Stimulated activated effector memory CD8-positive, alpha-beta T cell treated with anti-CD3 and anti-CD28 coated beads, Interleukin-12 subunit alpha, Interleukin-12 subunit beta, amount 100 ng/mL, for 72 hours (primary cell): ENCODE measurements around the gene PPP2R3A.

Source experiments
- ATAC-seq: fragments of 150-1000 bp; cut with Tn5 transposase; 2 replicates; pipeline ENCODE4 v1.10.0; 2021
- DNase-seq, 2 donors: peaks; one replicate each; pipeline ENCODE4 v3.0.0; 2021 to 2022; ENCODE audit warnings: low spot score in 2 of 2
- H3K27ac Mint-ChIP-seq: one replicate; pipeline ENCODE4 v1.8.0; 2022; ENCODE audit warnings: mild to moderate bottlenecking, mixed read lengths
- H3K36me3 Mint-ChIP-seq: one replicate; pipeline ENCODE4 v1.8.0; 2022; ENCODE audit warnings: mild to moderate bottlenecking, mixed read lengths
- H3K4me1 Mint-ChIP-seq: one replicate; pipeline ENCODE4 v1.8.0; 2022; ENCODE audit warnings: mixed read lengths
- H3K4me3 Mint-ChIP-seq: one replicate; pipeline ENCODE4 v1.8.0; 2022; ENCODE audit warnings: mild to moderate bottlenecking, mixed read lengths
- H3K9me3 Mint-ChIP-seq: one replicate; pipeline ENCODE4 v1.8.0; 2022; ENCODE audit warnings: mixed read lengths

The PPP2R3A gene

GRCh38 chr3:135990903-135991302 lies 25.4 kb downstream of the PPP2R3A start:
- no peaks in the 10 kb centered on the region for H3K9me3 Mint-ChIP-seq

GRCh38 chr3:135991621-135992020 lies 26.1 kb downstream of the PPP2R3A start:
- no peak overlapping the region for H3K4me3 Mint-ChIP-seq
- no peaks in the 10 kb centered on the region for H3K4me1 Mint-ChIP-seq

More at GRCh38 chr3:135990903-135991302, 25.4 kb downstream of the PPP2R3A start:
- ATAC-seq = no peak
- no peak overlapping the region for H3K27ac Mint-ChIP-seq
- H3K4me1 Mint-ChIP-seq = no peaks in the 10 kb centered on the region
- DNase-seq = no peak
- no peaks in the 10 kb centered on the region for H3K36me3 Mint-ChIP-seq
- no peak overlapping the region for H3K4me3 Mint-ChIP-seq

GRCh38 chr3:135992072-135992471 lies 26.5 kb downstream of the PPP2R3A start:
- DNase-seq = no peak
- Mint-ChIP-seq H3K27ac (no peak overlapping the region), H3K4me3 (no peak overlapping the region)

More at GRCh38 chr3:135991621-135992020, 26.1 kb downstream of the PPP2R3A start:
- DNase-seq (no peak), ATAC-seq (no peak)
- H3K27ac Mint-ChIP-seq = no peak overlapping the region
- no peaks in the 10 kb centered on the region for H3K9me3 Mint-ChIP-seq
- no peaks in the 10 kb centered on the region for H3K36me3 Mint-ChIP-seq

GRCh38 chr3:135994708-135995337 lies 29.3 kb downstream of the PPP2R3A start:
- DNase-seq (no peak), ATAC-seq (no peak)
- Mint-ChIP-seq H3K9me3 (no peaks in the 10 kb centered on the region), H3K27ac (no peak overlapping the region), H3K4me1 (no peaks in the 10 kb centered on the region), H3K36me3 (no peaks in the 10 kb centered on the region), H3K4me3 (no peak overlapping the region)

More at GRCh38 chr3:135992072-135992471, 26.5 kb downstream of the PPP2R3A start:
- Mint-ChIP-seq H3K9me3 (no peaks in the 10 kb centered on the region), H3K36me3 (no peaks in the 10 kb centered on the region), H3K4me1 (no peaks in the 10 kb centered on the region)
- no peak for ATAC-seq

GRCh38 chr3:135995766-135996165 lies 30.2 kb downstream of the PPP2R3A start:
- no peaks in the 10 kb centered on the region for H3K9me3 Mint-ChIP-seq
- H3K27ac Mint-ChIP-seq = no peak overlapping the region
- no peaks in the 10 kb centered on the region for H3K4me1 Mint-ChIP-seq
- H3K4me3 Mint-ChIP-seq = no peak overlapping the region
- no peaks in the 10 kb centered on the region for H3K36me3 Mint-ChIP-seq
- no peak for ATAC-seq
- DNase-seq = no peak

GRCh38 chr3:135997554-135998320 lies 32.2 kb downstream of the PPP2R3A start:
- DNase-seq = no peak
- H3K36me3 Mint-ChIP-seq = no peaks in the 10 kb centered on the region
- ATAC-seq = no peak
- H3K9me3 Mint-ChIP-seq = no peaks in the 10 kb centered on the region
- no peak overlapping the region for H3K4me3 Mint-ChIP-seq
- H3K27ac Mint-ChIP-seq = no peak overlapping the region
- H3K4me1 Mint-ChIP-seq = no peaks in the 10 kb centered on the region

- DNase-seq (no peak), ATAC-seq (no peak)
- Mint-ChIP-seq H3K27ac (no peak overlapping the region), H3K36me3 (no peaks in the 10 kb centered on the region), H3K4me3 (no peak overlapping the region), H3K9me3 (no peaks in the 10 kb centered on the region), H3K4me1 (no peaks in the 10 kb centered on the region)
Measured at GRCh38 chr3:136008221-136008620, 42.7 kb downstream of the PPP2R3A start.

- Mint-ChIP-seq H3K4me3 (no peak overlapping the region), H3K9me3 (no peaks in the 10 kb centered on the region), H3K27ac (no peak overlapping the region), H3K36me3 (no peaks in the 10 kb centered on the region), H3K4me1 (no peaks in the 10 kb centered on the region)
- DNase-seq (no peak), ATAC-seq (no peak)
Measured at GRCh38 chr3:136008732-136009470, 43.4 kb downstream of the PPP2R3A start.

GRCh38 chr3:136018876-136019275 lies 53.3 kb downstream of the PPP2R3A start:
- Mint-ChIP-seq H3K4me1 (no peaks in the 10 kb centered on the region), H3K27ac (no peak overlapping the region), H3K9me3 (peaks cover 5% of the 10 kb centered on the region), H3K36me3 (no peaks in the 10 kb centered on the region), H3K4me3 (no peak overlapping the region)
- ATAC-seq (no peak), DNase-seq (no peak)

GRCh38 chr3:136021803-136022202 lies 56.3 kb downstream of the PPP2R3A start:
- H3K27ac Mint-ChIP-seq = no peak overlapping the region
- H3K4me1 Mint-ChIP-seq = no peaks in the 10 kb centered on the region
- DNase-seq (no peak), ATAC-seq (no peak)
- H3K4me3 Mint-ChIP-seq = no peak overlapping the region
- no peaks in the 10 kb centered on the region for H3K36me3 Mint-ChIP-seq
- no peaks in the 10 kb centered on the region for H3K9me3 Mint-ChIP-seq

GRCh38 chr3:136022529-136023263 lies 57.2 kb downstream of the PPP2R3A start:
- ATAC-seq = no peak
- H3K4me1 Mint-ChIP-seq = no peaks in the 10 kb centered on the region
- H3K36me3 Mint-ChIP-seq = no peaks in the 10 kb centered on the region
- no peaks in the 10 kb centered on the region for H3K9me3 Mint-ChIP-seq
- no peak overlapping the region for H3K4me3 Mint-ChIP-seq
- no peak for DNase-seq
- no peak overlapping the region for H3K27ac Mint-ChIP-seq

GRCh38 chr3:136023264-136023978 lies 57.9 kb downstream of the PPP2R3A start:
- Mint-ChIP-seq H3K27ac (no peak overlapping the region), H3K9me3 (no peaks in the 10 kb centered on the region), H3K4me1 (no peaks in the 10 kb centered on the region), H3K4me3 (no peak overlapping the region), H3K36me3 (no peaks in the 10 kb centered on the region)
- DNase-seq (no peak), ATAC-seq (no peak)

- DNase-seq = no peak
- Mint-ChIP-seq H3K27ac (no peak overlapping the region), H3K36me3 (no peaks in the 10 kb centered on the region), H3K9me3 (peaks cover 5% of the 10 kb centered on the region), H3K4me3 (no peak overlapping the region), H3K4me1 (no peaks in the 10 kb centered on the region)
- ATAC-seq = no peak
Measured at GRCh38 chr3:136036306-136036705, 70.8 kb downstream of the PPP2R3A start.

GRCh38 chr3:136038668-136039067 lies 73.1 kb downstream of the PPP2R3A start:
- Mint-ChIP-seq H3K4me1 (no peaks in the 10 kb centered on the region), H3K36me3 (no peaks in the 10 kb centered on the region), H3K9me3 (no peaks in the 10 kb centered on the region), H3K27ac (no peak overlapping the region), H3K4me3 (no peak overlapping the region)
- ATAC-seq (no peak), DNase-seq (no peak)
